ENCODE measurements around the gene SPRED2.

DNA sequence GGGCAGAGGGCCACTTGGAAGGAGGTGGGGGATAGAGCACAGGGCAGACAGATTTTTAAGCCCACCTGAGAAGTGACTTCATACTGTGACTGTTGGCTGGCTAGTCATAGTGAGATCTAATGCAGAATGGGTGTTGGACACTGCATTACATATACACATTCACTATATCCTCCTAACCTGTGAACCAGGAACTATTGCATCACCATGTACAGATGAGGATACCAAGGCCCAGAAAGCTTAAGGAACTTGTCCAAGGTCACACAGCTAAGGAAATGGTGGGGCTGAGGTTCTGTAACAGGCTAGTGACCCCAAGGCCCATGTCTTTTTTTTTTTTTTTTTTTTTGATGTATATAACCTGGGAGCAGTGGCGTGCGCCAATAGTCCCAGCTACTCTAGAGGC lies 49.6 kb upstream of the SPRED2 start:
- TF ChIP-seq, protein P1, sequence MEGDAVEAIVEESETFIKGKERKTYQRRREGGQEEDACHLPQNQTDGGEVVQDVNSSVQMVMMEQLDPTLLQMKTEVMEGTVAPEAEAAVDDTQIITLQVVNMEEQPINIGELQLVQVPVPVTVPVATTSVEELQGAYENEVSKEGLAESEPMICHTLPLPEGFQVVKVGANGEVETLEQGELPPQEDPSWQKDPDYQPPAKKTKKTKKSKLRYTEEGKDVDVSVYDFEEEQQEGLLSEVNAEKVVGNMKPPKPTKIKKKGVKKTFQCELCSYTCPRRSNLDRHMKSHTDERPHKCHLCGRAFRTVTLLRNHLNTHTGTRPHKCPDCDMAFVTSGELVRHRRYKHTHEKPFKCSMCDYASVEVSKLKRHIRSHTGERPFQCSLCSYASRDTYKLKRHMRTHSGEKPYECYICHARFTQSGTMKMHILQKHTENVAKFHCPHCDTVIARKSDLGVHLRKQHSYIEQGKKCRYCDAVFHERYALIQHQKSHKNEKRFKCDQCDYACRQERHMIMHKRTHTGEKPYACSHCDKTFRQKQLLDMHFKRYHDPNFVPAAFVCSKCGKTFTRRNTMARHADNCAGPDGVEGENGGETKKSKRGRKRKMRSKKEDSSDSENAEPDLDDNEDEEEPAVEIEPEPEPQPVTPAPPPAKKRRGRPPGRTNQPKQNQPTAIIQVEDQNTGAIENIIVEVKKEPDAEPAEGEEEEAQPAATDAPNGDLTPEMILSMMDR (IDR thresholded peaks at IDR 0.05) = no peak
- TF ChIP-seq POLR2A (IDR thresholded peaks at IDR 0.05) = no peak
